K562 (cell line): ENCODE data around the gene CD40LG. TPM values are rescaled to one million over a fixed set of nuclear protein-coding genes. Genes with fewer than 3 reads are reported as not detected.

Source experiments
- ATAC-seq: fragments of 200-7000 bp; cut with Tn5 transposase; 3 replicates; pipeline ENCODE4 v1.9.1; 2020; ENCODE audit warnings: moderate library complexity
- BruUV-seq: library from RNA; stranded (reverse); fragments of 400-500 nt; replicated peaks from 2 replicates; lab custom pipeline; 2021; lab: Mats Ljungman, UMichigan
- CTCF ChIA-PET: fragments of 300-600 bp; formaldehyde crosslinking; extraction: SDS; loops from one replicate; lab custom pipeline; 2021; ENCODE audit warnings: low intra/inter-chr PET ratio; lab: Yijun Ruan, JAX
- POLR2A ChIA-PET: fragments of 300-600, 350-650 bp; sonication (Branson Sonifier 250); formaldehyde crosslinking; extraction: SDS; loops from one replicate; lab custom pipeline; 2021; ENCODE audit warnings: antibody characterized with exemption, inconsistent platforms; lab: Yijun Ruan, JAX
- DNase-seq, 4 experiments: peaks; one replicate each; pipeline versions ENCODE4 v3.0.0 to v3.0.0-alpha.2; 2011 to 2018; ENCODE audit warnings: low spot score in 3 of 4, mixed read lengths in 3 of 4; ENCODE audit errors: extremely low read depth in 1 of 4
- FAIRE-seq: peaks from 2 replicates; lab custom pipeline; 2011; peaks lifted over from hg19 to GRCh38; lab: Jason Lieb, UNC
- H2AFZ ChIP-seq: 2 replicates; pipeline ENCODE4 v1.6.0; 2011; ENCODE audit warnings: low read depth, low read length, control low read depth, inconsistent platforms
- H3K27ac ChIP-seq: fragments of 200-600 bp; 3 replicates; pipeline ENCODE4 v1.8.0; 2011; ENCODE audit warnings: low read depth, mild to moderate bottlenecking, control low read depth, inconsistent platforms, low read length, moderate library complexity, mixed read lengths; ENCODE audit errors: extremely low read depth
- H3K27me3 ChIP-seq, 2 experiments: fragments of 300-600 bp in 1 of 2; 2 replicates in 1 of 2; 3 replicates in 1 of 2; pipeline versions ENCODE4 v1.6.0 to v1.8.0; 2011; ENCODE audit warnings: inconsistent platforms in 2 of 2, low read length in 2 of 2, mild to moderate bottlenecking in 1 of 2, mixed read lengths in 1 of 2, moderate library complexity in 1 of 2; ENCODE audit not compliant: control insufficient read depth in 2 of 2, insufficient read depth in 2 of 2
- H3K36me3 ChIP-seq: fragments of 300-600 bp; 3 replicates; pipeline ENCODE4 v1.8.0; 2011; ENCODE audit warnings: mild to moderate bottlenecking, low read length, inconsistent platforms; ENCODE audit not compliant: control insufficient read depth, insufficient read depth
- H3K4me1 ChIP-seq, 2 experiments: fragments of 200-600 bp in 1 of 2; replicated peaks in 1 of 2; 2 replicates in 1 of 2; 3 replicates in 1 of 2; pipeline versions ENCODE4 v1.5.1 to v1.8.0; 2011; ENCODE audit warnings: inconsistent platforms in 2 of 2, low read length in 2 of 2, mild to moderate bottlenecking in 1 of 2, mixed read lengths in 1 of 2, moderate library complexity in 1 of 2; ENCODE audit not compliant: control insufficient read depth in 2 of 2, insufficient read depth in 2 of 2
- H3K4me2 ChIP-seq: 2 replicates; pipeline ENCODE4 v1.6.1; 2011; ENCODE audit warnings: low read length, control low read depth, inconsistent platforms, mixed read lengths; ENCODE audit not compliant: insufficient read depth
- H3K4me3 ChIP-seq: fragments of 200-600 bp; sonication (generic), shearing (Covaris generic); 2 replicates; pipeline ENCODE4 v1.5.1; 2016; ENCODE audit warnings: control low read depth, inconsistent platforms
- H3K79me2 ChIP-seq: fragments of 200-600 bp; 3 replicates; pipeline ENCODE4 v1.8.0; 2011; ENCODE audit warnings: low read length, inconsistent platforms; ENCODE audit not compliant: control insufficient read depth, insufficient read depth
- H3K9ac ChIP-seq, 2 experiments: 2 replicates each; pipeline versions ENCODE4 v1.6.0 to v1.6.1; 2011; ENCODE audit warnings: low read depth in 2 of 2, low read length in 2 of 2, control low read depth in 1 of 2, inconsistent platforms in 1 of 2, mild to moderate bottlenecking in 1 of 2, mixed read lengths in 1 of 2; ENCODE audit not compliant: insufficient read depth in 1 of 2
- H3K9me1 ChIP-seq: one replicate; pipeline ENCODE4 v1.6.0; 2011; ENCODE audit warnings: inconsistent platforms, mild to moderate bottlenecking, low read length, moderate library complexity; ENCODE audit not compliant: control insufficient read depth, insufficient read depth
- H3K9me3 ChIP-seq: replicated peaks from 2 replicates; pipeline ENCODE4 v1.5.1; 2011; ENCODE audit warnings: low read depth, low read length, inconsistent platforms; ENCODE audit not compliant: control insufficient read depth, insufficient read depth
- H4K20me1 ChIP-seq: replicated peaks from 2 replicates; pipeline ENCODE4 v1.6.1; 2011; ENCODE audit warnings: low read length, inconsistent platforms, mixed read lengths; ENCODE audit not compliant: control insufficient read depth, insufficient read depth
- MCM3 ChIP-seq: fragments of 450-650 bp; IDR thresholded peaks from 2 replicates; pipeline ENCODE4 v1.6.1; 2016
- NR2C1 ChIP-seq, 2 experiments: fragments of 450-650 bp; IDR thresholded peaks; 2 replicates each; pipeline ENCODE4 v1.6.1; 2017; ENCODE audit warnings: mild to moderate bottlenecking in 2 of 2, antibody characterized with exemption in 1 of 2, inconsistent platforms in 1 of 2, missing compliant biosample characterization in 1 of 2, missing genetic modification characterization in 1 of 2
- POLR2B ChIP-seq: fragments of 450-650 bp; IDR thresholded peaks from 2 replicates; pipeline ENCODE4 v1.6.1; 2018; ENCODE audit warnings: low read depth; ENCODE audit not compliant: partially characterized antibody
- PTTG1 ChIP-seq: fragments of 450-650 bp; IDR thresholded peaks from 2 replicates; pipeline ENCODE4 v1.6.1; 2016; ENCODE audit warnings: low read depth, mild to moderate bottlenecking, missing genetic modification characterization, missing compliant biosample characterization
- PYGO2 ChIP-seq: fragments of 450-650 bp; IDR thresholded peaks from 2 replicates; pipeline ENCODE4 v1.6.1; 2016; ENCODE audit warnings: mild to moderate bottlenecking, missing genetic modification characterization, moderate library complexity, missing compliant biosample characterization
- TAL1 ChIP-seq: fragments of 450-650 bp; IDR thresholded peaks from 2 replicates; pipeline ENCODE4 v1.6.1; 2016; ENCODE audit warnings: mild to moderate bottlenecking
- TBP ChIP-seq: optimal IDR thresholded peaks from 2 replicates; pipeline ENCODE3; 2011; ENCODE audit warnings: low read depth, low read length, improper control_type of control experiment
- TEAD4 ChIP-seq, 2 experiments: sonication (generic) in 1 of 2; formaldehyde crosslinking in 1 of 2; IDR thresholded peaks; 2 replicates each; pipeline versions ENCODE4 v1.6.1 to v1.8.0; 2012 to 2022; ENCODE audit warnings: borderline replicate concordance in 1 of 2, inconsistent platforms in 1 of 2, low read length in 1 of 2, mild to moderate bottlenecking in 1 of 2, missing genetic modification reagents in 1 of 2
- XRCC5 ChIP-seq: fragments of 200-400 bp; formaldehyde crosslinking; IDR thresholded peaks from 2 replicates; pipeline ENCODE4 v1.6.1; 2017; ENCODE audit warnings: low read depth, mild to moderate bottlenecking, low read length
- ZNF282 ChIP-seq: sonication (generic); formaldehyde crosslinking; IDR thresholded peaks from 2 replicates; pipeline ENCODE4 v1.8.1; 2023; ENCODE audit warnings: missing genetic modification reagents
- WGBS: fragments of 100-300 bp; shearing (Covaris generic); methylation state at CpG from one replicate; pipeline ENCODE4 v1.1.6; 2016; ENCODE audit warnings: low coverage, mixed read lengths; ENCODE audit not compliant: insufficient coverage; ENCODE audit errors: missing lambda C conversion rate; 5-methylcytosine and 5-hydroxymethylcytosine counted together
- in situ Hi-C: fragments of 300-500 bp; cut with MboI; formaldehyde crosslinking; loops from 4 replicates; pipeline ENCODE4 v1.15.0; 2018; ENCODE audit warnings: inconsistent platforms, mixed read lengths
- intact Hi-C: fragments of 100-400 bp; cut with micrococcal nuclease; formaldehyde crosslinking; loops from 2 replicates; pipeline ENCODE4 v1.14.2; 2022
- polyA plus RNA-seq, 8 experiments: library from polyadenylated mRNA; depleted of rRNA in 4 of 8; stranded (reverse) in 5 of 8; unstranded in 3 of 8; fragments of >200 nt; fragmentation: Nextera tagmentation in 2 of 8; fragmentation: Illumina TruSeq in 1 of 8; extraction: Ambion mirVana in 2 of 8; extraction: Trizol in 1 of 8; gene quantifications; 2 replicates each; pipeline versions ENCODE4 v1.2.1 to v1.2.3, GENCODE V29; 2011 to 2014; ENCODE audit warnings: inconsistent platforms in 1 of 8, missing spikeins in 1 of 8
- total RNA-seq, 7 experiments: library from RNA; depleted of rRNA in 6 of 7; stranded (reverse); fragments of >200 nt in 6 of 7; fragmentation: Illumina TruSeq in 2 of 7; extraction: Trizol in 2 of 7; gene quantifications; 2 replicates each; pipeline versions ENCODE4 v1.2.1 to v1.2.3, GENCODE V29; 2011 to 2021; ENCODE audit warnings: low replicate concordance in 1 of 7
- TF ChIP-seq, protein P1 (sequence below): fragments of 250-450 bp; sonication (Bioruptor Pico); IDR thresholded peaks from 2 replicates; pipeline ENCODE4 v1.8.0; 2021; ENCODE audit warnings: moderate library complexity, mild to moderate bottlenecking, inconsistent platforms
- TF ChIP-seq, protein P2 (sequence below): fragments of 200-400 bp; formaldehyde crosslinking; IDR thresholded peaks from 2 replicates; pipeline ENCODE4 v1.6.1; 2017; ENCODE audit warnings: mild to moderate bottlenecking, low read depth, low read length, moderate library complexity
- TF ChIP-seq, protein P3 (sequence below): sonication (generic); formaldehyde crosslinking; IDR thresholded peaks from 2 replicates; pipeline ENCODE4 v1.8.1; 2022; ENCODE audit warnings: missing genetic modification reagents
- TF ChIP-seq, protein P4 (sequence below): sonication (generic); formaldehyde crosslinking; IDR thresholded peaks from 2 replicates; pipeline ENCODE4 v1.8.0; 2022; ENCODE audit warnings: missing genetic modification reagents, mild to moderate bottlenecking, moderate library complexity, borderline replicate concordance

Gene CD40LG
- total and polyA plus RNA-seq, 9 of the 15 experiments (the other 6 are each of a cell fraction or from before 2014, with no cell fraction given) = 0.11 TPM; not detected in 8

DNA sequence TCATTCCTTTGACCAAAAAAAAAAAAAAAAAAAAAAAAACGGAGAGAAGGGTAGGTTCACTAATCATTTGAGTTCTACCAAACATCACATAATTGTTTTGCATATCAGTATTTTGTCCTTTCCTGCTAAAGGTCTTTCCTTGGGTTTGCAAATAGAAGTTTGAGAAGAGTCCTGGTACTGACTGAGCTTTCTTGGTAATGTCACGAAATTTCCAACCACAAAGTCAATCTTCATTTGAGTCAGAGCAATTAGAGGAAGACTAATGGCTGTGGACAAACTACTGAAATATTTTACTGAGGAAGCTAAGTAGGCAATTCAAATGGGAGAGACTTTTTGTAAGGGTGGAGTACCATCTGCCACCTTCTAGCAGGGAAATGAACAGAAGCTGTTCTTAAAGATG, 21.7 kb upstream of the CD40LG start:
- no peaks in the 10 kb centered on the region for H3K9me3 ChIP-seq
- H3K9ac ChIP-seq = no peak overlapping the region
- H4K20me1 ChIP-seq = no peaks in the 10 kb centered on the region
- H3K27me3 ChIP-seq = peaks cover 0 to 5% of the 10 kb centered on the region in 2 experiments; a peak in 2 of 5 replicates
- no peaks in the 10 kb centered on the region for H3K9me1 ChIP-seq
- no peak overlapping the region for H3K27ac ChIP-seq
- H2AFZ ChIP-seq = no peak overlapping the region
- no peak overlapping the region for H3K4me2 ChIP-seq
- no TSS peak for BruUV-seq
- in situ Hi-C loops = no loop called here
- POLR2A ChIA-PET = no interaction called here
- no peaks in the 10 kb centered on the region for H3K36me3 ChIP-seq
- TF ChIP-seq PTTG1 (no peak), NR2C1 (IDR thresholded peaks at IDR 0.05) (no peak), NR2C1 (tag; IDR thresholded peaks at IDR 0.05) (no peak), TAL1 (no peak), PYGO2 (no peak), POLR2B (no peak), MCM3 (no peak), XRCC5 (no peak), ZNF282 (CRISPR knock-in tag) (no peak), TBP (no peak), TEAD4 (IDR thresholded peaks at IDR 0.05; ENCODE audit: low read length) (no peak), TEAD4 (CRISPR knock-in tag; IDR thresholded peaks at IDR 0.05; ENCODE audit: borderline replicate concordance) (no peak)
- TF ChIP-seq, protein P1, sequence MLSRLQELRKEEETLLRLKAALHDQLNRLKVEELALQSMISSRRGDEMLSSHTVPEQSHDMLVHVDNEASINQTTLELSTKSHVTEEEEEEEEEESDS = no peak
- TF ChIP-seq, protein P2, sequence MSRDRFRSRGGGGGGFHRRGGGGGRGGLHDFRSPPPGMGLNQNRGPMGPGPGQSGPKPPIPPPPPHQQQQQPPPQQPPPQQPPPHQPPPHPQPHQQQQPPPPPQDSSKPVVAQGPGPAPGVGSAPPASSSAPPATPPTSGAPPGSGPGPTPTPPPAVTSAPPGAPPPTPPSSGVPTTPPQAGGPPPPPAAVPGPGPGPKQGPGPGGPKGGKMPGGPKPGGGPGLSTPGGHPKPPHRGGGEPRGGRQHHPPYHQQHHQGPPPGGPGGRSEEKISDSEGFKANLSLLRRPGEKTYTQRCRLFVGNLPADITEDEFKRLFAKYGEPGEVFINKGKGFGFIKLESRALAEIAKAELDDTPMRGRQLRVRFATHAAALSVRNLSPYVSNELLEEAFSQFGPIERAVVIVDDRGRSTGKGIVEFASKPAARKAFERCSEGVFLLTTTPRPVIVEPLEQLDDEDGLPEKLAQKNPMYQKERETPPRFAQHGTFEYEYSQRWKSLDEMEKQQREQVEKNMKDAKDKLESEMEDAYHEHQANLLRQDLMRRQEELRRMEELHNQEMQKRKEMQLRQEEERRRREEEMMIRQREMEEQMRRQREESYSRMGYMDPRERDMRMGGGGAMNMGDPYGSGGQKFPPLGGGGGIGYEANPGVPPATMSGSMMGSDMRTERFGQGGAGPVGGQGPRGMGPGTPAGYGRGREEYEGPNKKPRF = no peak
- TF ChIP-seq, protein P3, sequence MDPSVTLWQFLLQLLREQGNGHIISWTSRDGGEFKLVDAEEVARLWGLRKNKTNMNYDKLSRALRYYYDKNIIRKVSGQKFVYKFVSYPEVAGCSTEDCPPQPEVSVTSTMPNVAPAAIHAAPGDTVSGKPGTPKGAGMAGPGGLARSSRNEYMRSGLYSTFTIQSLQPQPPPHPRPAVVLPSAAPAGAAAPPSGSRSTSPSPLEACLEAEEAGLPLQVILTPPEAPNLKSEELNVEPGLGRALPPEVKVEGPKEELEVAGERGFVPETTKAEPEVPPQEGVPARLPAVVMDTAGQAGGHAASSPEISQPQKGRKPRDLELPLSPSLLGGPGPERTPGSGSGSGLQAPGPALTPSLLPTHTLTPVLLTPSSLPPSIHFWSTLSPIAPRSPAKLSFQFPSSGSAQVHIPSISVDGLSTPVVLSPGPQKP = no peak
- TF ChIP-seq, protein P4, sequence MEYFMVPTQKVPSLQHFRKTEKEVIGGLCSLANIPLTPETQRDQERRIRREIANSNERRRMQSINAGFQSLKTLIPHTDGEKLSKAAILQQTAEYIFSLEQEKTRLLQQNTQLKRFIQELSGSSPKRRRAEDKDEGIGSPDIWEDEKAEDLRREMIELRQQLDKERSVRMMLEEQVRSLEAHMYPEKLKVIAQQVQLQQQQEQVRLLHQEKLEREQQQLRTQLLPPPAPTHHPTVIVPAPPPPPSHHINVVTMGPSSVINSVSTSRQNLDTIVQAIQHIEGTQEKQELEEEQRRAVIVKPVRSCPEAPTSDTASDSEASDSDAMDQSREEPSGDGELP (CRISPR knock-in tag) = no peak
- TF ChIP-seq, all 486 proteins: peak for 0
- H3K4me1 ChIP-seq = no peaks in the 10 kb centered on the region
- CTCF ChIA-PET = no interaction called here
- no peak overlapping the region for H3K4me3 ChIP-seq
- DNase-seq (no peak), FAIRE-seq (no peak), ATAC-seq (no peak)
- intact Hi-C loops = no loop called here
- no peaks in the 10 kb centered on the region for H3K79me2 ChIP-seq
- 0% methylated on average over 1 of the region's 2 CpGs for WGBS
